Occipital lobe (tissue), 2 donors: ENCODE results near the gene DDX54. TPM values are rescaled to one million over a fixed set of nuclear protein-coding genes. Genes with fewer than 3 reads are reported as not detected.

Experiments used
- small RNA-seq: library from RNA; depleted of rRNA; stranded (forward); fragments of <200 nt; gene quantifications from one replicate; pipeline ENCODE3, GENCODE V24; 2014
- total RNA-seq: library from RNA; depleted of rRNA; stranded (reverse); fragments of >200 nt; gene quantifications from one replicate; pipeline ENCODE4 v1.2.3, GENCODE V29; 2014

The DDX54 gene
- total RNA-seq, 1 donor from 2014 or later: 12.0 TPM

Small RNAs within 50 kb of the gene (small RNA-seq; reads per million reads assigned to genes)
- gene MIR7106 (not detected), gene RF00019 (not detected)

Other genes with a start within 250 kb of the DDX54 start
- 1.6 TPM for gene OAS3, start 247.0 kb downstream of the DDX54 start, total RNA-seq
- gene OAS2, start 207.0 kb downstream of the DDX54 start, total RNA-seq: 2.0 TPM
- gene DTX1, start 128.7 kb downstream of the DDX54 start, total RNA-seq: 16.2 TPM
- 2.5 TPM for gene RASAL1, start 49.7 kb downstream of the DDX54 start, total RNA-seq
- gene CFAP73, start 35.8 kb downstream of the DDX54 start, total RNA-seq: 0.62 TPM
- 8.4 TPM for gene RITA1, start 243 bp upstream of the DDX54 start, total RNA-seq
- gene TPCN1, start 36.0 kb upstream of the DDX54 start, total RNA-seq: 4.7 TPM
- 5.0 TPM for gene SLC8B1, start 149.6 kb upstream of the DDX54 start, total RNA-seq
- 8.9 TPM for gene PLBD2, start 173.1 kb upstream of the DDX54 start, total RNA-seq
- gene SDS, start 218.4 kb upstream of the DDX54 start, total RNA-seq: 0.62 TPM
- 1.6 TPM for gene SDSL, start 236.9 kb upstream of the DDX54 start, total RNA-seq